ENCODE results near the gene GPRIN1.

GPRIN1 gene

DNA sequence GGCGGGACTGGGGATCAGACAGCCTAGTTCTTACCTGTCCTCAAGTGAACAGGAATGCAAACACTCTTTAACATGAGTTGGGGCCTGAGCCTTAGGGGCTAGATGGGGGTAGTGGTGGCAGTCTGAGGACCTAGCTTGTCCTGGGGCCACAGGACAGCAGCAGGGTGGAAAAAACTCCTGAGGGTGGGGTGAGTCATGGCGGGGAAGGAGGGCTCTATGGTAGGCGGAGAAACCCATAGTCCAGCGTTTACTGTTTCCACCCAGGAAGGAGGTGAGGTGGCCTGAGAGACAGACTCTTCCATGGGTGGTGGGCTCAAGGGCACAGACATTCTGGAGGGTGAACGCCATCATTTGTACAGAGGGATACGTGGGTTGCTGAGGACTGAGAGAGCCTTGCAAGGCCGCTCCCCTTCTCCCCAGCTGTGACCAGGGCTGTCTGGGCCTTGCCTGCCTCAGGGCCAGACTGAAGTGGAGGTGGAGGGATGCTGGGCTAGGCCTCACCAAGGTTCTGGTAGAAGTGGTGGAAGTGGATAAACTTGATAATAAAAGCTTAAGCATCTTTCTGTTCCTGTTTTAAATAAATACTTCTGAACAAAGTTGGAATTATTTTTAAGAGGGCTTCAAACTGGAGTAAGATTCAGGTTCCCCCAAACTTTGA, 36.2 kb upstream of the GPRIN1 start:
- TF ChIP-seq, protein P1, sequence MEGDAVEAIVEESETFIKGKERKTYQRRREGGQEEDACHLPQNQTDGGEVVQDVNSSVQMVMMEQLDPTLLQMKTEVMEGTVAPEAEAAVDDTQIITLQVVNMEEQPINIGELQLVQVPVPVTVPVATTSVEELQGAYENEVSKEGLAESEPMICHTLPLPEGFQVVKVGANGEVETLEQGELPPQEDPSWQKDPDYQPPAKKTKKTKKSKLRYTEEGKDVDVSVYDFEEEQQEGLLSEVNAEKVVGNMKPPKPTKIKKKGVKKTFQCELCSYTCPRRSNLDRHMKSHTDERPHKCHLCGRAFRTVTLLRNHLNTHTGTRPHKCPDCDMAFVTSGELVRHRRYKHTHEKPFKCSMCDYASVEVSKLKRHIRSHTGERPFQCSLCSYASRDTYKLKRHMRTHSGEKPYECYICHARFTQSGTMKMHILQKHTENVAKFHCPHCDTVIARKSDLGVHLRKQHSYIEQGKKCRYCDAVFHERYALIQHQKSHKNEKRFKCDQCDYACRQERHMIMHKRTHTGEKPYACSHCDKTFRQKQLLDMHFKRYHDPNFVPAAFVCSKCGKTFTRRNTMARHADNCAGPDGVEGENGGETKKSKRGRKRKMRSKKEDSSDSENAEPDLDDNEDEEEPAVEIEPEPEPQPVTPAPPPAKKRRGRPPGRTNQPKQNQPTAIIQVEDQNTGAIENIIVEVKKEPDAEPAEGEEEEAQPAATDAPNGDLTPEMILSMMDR (IDR thresholded peaks at IDR 0.05) = no peak

DNA sequence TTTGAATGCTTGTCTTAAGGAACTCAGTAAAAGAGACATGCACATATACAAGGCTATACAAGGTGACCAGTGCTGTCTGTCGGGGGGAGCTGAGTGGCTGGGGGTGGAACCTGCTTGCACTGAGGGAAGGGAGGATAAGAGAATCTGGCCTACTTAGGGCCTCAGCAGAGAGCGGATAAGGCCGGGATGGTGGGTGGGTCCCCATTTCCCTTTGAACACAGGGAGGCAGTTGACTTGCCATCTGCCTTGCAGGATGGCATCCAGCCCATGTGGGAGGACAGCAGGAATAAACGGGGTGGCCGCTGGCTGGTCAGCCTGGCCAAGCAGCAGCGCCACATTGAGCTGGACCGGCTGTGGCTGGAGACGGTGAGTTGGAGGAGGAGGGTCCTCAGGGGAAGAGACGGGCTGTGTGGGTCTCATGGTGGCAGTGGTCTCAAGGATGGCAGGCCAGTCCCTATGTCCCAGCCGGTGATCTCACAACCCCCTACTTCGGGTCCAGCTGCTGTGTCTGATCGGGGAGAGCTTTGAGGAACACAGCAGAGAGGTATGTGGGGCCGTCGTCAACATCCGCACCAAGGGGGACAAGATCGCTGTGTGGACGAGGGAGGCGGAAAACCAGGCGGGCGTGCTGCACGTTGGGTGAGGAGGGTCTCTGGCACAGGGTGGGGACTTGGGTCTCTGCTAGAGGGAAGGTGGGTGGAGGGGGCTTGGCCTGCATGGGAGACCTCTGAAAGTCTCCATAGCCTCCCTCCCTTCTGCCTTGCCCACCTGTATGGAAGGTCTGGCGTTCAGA, 35.1 kb upstream of the GPRIN1 start:
- TF ChIP-seq, protein P1 (IDR thresholded peaks at IDR 0.05) = no peak

DNA sequence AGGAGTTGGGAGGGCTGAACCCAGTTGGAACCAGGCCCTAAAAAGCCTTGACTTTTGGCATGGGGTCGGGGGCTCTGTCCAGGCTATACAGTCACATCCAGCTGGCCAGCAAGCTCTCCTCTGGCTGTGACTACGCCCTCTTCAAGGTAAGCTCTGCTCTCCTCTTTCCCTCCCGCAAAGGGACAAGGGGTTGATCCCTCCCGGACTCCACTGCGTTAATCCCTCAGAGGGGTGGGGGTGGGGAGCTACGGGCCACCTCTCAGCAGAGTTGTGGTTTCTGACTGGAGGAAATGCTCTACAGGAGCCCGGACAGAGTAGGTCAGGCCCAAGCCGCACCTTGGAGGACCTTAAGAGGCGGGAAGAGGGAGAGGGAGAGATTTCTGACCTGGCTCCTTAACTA, 34.3 kb upstream of the GPRIN1 start:
- TF ChIP-seq, protein P1 (IDR thresholded peaks at IDR 0.05) = no peak

DNA sequence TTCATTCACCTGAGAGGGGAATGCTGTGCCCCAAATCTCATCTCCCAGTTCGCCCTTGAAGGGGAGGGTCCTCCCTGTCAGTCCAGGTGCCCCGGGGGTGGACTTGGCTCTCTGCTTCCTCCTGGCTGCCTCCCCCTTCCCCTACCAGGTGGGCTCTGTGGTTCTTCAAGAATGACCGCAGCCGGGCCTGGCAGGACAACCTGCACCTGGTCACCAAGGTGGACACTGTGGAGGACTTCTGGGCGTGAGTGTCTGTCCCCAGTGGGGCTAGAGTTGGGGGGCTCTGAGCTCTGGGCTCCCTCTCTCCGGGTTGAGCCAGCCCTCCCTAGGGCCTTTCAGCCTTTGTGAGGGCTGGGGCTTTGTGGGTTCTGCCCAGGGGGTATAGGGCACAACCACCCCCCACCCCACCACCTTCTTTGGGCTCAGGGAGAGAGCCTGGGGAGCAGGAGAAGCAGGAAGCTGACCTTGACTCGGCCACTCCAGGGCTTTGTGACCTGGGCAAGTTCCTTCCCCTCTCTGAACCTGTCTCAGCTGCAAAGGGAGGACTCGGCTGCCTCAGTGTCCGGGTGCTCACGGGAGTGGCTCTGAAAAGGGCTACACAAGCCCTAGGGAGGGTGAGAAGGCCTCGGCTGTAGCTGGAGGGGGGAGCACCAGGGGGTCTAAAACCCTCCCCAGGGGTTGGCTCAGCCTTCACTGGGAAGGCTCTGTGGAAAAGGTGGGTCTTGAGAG, 33.7 kb upstream of the GPRIN1 start:
- TF ChIP-seq, protein P1 (IDR thresholded peaks at IDR 0.05) = no peak

DNA sequence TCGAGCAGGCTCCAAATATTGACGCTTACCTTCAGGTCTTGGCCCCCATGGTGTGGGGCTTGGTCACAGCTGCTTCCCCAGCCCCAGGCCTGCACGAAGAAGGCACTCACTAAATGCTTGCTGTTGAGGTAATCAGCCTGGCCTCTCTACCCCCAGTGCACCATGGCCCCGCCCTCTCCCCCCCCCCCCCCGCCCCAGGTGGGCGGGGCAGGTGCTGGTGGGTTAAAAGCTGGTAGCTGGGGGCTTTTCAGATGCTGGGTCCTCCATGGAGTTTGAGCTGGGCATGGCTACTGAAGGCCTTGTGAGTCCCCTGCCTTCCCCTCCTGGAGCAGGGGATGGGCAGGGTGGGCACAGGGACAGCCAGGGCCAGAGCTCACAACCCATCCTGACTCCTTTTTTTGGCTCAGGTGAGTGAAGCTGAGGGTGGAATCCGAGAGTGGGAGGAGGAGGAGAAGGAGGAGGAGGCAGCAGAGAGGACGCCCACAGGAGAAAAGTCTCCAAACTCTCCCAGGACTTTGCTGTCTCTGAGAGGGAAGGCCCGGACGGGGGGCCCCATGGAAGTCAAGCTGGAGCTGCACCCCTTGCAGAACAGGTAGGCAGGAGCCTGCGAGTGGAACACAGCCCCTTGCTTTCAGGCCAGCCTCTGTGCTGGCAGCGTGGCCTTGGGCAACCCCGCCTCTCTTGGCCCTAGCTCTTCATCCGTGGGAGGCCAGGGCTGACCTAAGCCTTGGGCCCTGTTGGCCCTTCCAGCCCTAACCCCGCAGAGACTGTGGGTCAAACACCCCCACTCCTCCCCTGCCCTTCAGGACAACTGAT, 32.9 kb upstream of the GPRIN1 start:
- TF ChIP-seq, protein P1 (IDR thresholded peaks at IDR 0.05) = no peak

DNA sequence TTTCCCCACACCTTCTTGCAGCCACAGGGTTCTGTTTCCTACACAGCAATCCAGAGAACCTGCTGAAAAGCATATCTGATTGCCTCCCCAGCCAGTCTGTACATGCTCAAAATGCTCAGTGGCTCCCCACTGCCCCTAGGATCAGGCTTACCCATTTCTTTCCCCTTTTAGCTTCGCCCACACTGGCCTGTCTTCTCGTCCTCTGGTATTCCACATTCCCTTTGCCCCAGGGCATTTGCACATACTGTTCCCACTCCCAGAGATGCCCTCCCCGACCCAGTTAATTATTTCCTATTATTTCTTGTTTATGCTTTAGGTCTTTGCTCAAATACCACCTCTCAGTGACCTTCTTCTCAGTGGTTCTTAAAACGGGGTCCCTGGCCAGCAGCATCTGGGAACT, 30.7 kb upstream of the GPRIN1 start:
- TF ChIP-seq, protein P1 (IDR thresholded peaks at IDR 0.05) = no peak

DNA sequence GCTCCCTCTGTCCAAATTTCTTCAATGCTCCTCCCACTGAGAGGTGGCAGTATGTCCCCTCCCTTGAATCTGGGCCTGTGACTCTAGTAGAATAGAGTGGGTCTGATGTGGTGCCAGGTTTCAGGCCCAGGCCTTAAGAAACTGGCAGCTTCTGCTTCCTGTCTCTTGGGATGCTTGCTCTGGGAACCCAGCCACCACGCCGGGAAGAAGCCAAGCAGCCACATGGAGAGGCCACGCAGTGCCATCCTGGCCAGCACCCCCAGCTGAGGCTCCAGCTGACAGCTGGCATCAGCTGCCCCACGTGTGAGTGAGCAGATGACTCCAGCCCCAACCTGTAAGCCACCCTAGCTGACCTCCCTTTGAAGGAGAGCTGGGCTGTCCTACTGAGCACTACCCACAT, 30.0 kb upstream of the GPRIN1 start:
- TF ChIP-seq, protein P1 (IDR thresholded peaks at IDR 0.05) = no peak
